ENCODE data around the gene GDI2.

- TF ChIP-seq SPI1 (IDR thresholded peaks at IDR 0.05; ENCODE audit: low read depth, low read length) (no peak), POLR2A (IDR thresholded peaks at IDR 0.05; ENCODE audit: low read depth, low read length) (no peak), POLR2AphosphoS5 (IDR thresholded peaks at IDR 0.05; ENCODE audit: low read depth, low read length) (no peak), TAF1 (IDR thresholded peaks at IDR 0.05; ENCODE audit: low read depth, low read length) (no peak)
These were observed 24.3 kb downstream of the GDI2 start for GRCh38 chr10:5788969-5789368.
